C4-2B (cell line): ENCODE results near the gene C1orf50.

Experiments used
- CTCF ChIP-seq: fragments of 450-650 bp; conservative IDR thresholded peaks from 2 replicates; pipeline ENCODE4 v1.5.1; 2017; ENCODE audit warnings: mild to moderate bottlenecking
- ZFX ChIP-seq: fragments of 450-650 bp; IDR thresholded peaks from 2 replicates; pipeline ENCODE4 v1.6.1; 2017

- TF ChIP-seq CTCF, result peak; percentile 74
- TF ChIP-seq ZFX, result no peak
Observed at GRCh38 chr1:42777852-42778251, 10.8 kb downstream of the C1orf50 start.
